GM13977 (cell line): ENCODE data around the gene HTR2C.

Experiments used
- DNase-seq: peaks from one replicate; pipeline ENCODE4 v3.0.0; 2012; ENCODE audit warnings: low spot score
- in situ Hi-C: fragments of 300-500 bp; cut with MboI; formaldehyde crosslinking; loops from one replicate; pipeline ENCODE4 v1.12.0; 2022; ENCODE audit warnings: low sequenced_read_pairs, low pct_unique_long_range_greater_than_20kb, mixed read lengths, inconsistent platforms; ENCODE audit not compliant: unreplicated experiment
- TF ChIP-seq, protein P1 (sequence below): IDR thresholded peaks from 2 replicates; pipeline ENCODE4 v1.5.1; 2012; ENCODE audit warnings: mild to moderate bottlenecking, control low read depth; ENCODE audit not compliant: insufficient read depth; ENCODE audit errors: extremely low read depth, missing control alignments

The HTR2C gene

DNA sequence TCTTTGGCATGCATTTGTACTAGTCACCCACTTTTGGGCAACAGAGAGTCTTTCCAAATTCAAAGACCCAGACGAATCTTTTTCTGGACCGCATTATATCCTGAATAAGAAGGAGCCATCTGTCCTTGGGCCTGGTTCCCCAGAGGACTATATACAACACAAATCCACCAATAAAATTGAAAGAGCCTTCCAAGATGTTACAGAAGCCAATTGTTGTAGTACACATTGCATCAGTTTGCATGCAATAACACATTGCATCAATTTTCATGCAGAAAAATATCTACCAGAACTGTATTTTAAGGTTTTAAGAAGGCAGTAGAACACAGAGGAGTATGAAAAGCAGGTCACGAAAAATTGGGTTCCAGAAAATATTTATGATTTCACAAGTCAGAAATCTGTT, 203.2 kb downstream of the HTR2C start:
- in situ Hi-C loops = no loop called here
- no peak for DNase-seq
- TF ChIP-seq, protein P1, sequence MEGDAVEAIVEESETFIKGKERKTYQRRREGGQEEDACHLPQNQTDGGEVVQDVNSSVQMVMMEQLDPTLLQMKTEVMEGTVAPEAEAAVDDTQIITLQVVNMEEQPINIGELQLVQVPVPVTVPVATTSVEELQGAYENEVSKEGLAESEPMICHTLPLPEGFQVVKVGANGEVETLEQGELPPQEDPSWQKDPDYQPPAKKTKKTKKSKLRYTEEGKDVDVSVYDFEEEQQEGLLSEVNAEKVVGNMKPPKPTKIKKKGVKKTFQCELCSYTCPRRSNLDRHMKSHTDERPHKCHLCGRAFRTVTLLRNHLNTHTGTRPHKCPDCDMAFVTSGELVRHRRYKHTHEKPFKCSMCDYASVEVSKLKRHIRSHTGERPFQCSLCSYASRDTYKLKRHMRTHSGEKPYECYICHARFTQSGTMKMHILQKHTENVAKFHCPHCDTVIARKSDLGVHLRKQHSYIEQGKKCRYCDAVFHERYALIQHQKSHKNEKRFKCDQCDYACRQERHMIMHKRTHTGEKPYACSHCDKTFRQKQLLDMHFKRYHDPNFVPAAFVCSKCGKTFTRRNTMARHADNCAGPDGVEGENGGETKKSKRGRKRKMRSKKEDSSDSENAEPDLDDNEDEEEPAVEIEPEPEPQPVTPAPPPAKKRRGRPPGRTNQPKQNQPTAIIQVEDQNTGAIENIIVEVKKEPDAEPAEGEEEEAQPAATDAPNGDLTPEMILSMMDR = no peak

DNA sequence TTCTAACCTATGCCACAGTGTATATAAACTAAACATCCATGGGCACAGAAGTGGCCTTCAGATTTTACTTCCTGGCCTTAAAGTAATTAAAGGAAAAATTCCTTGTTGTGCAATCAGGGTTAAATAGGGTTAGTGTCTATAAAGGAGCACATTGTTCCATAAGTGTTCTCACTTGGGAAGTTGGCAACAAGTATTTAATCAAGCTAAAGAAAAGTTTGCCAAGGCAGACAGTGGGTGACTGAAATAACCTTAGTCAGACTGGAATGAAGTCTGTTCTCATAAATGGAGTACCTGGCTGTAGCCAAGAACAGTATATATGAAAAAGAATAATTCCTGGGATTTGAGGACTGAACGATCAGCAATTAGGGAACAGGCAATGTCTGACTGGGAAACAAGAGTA, 213.6 kb downstream of the HTR2C start:
- no peak for DNase-seq
- in situ Hi-C loops = no loop called here
- TF ChIP-seq, protein P1 = no peak

DNA sequence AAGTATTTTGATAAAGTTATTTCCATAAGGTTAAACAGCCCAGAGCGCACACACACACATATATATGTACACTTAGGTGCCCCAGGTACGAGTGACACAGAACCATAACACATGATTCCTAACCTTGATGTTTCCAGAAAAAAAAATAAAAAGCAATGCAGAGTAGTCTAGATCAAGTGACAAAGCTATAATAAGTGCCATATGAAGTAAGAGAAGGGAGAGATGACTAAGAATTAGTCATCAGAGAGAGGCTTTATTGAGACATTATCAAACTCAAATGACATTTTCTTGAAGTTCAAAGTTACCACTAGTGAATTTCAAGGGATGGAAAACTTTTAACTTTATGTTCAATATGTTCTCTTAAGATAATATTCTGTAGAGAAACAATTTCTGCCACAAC, 215.0 kb downstream of the HTR2C start:
- TF ChIP-seq, protein P1 = no peak
- in situ Hi-C loops = no loop called here
- DNase-seq = no peak

DNA sequence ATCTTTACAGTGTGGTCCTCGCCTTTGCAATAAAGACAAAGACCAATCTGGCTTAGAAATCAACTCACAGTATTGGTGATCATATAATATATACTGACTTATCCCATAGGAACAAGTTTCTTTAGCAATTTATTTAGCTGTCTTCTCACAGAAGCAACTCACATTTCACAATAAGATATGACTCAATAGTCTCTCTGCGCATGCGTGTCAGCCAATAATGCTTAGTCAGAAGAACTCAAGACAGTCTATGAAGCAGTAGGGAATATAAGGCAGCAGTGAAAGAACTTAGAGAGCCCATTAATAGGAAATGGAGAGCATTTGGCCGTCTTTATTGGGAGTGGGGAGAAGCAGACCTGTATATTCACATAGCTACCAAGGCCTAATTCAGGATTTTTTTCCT, 216.8 kb downstream of the HTR2C start:
- in situ Hi-C loops = no loop called here

DNA sequence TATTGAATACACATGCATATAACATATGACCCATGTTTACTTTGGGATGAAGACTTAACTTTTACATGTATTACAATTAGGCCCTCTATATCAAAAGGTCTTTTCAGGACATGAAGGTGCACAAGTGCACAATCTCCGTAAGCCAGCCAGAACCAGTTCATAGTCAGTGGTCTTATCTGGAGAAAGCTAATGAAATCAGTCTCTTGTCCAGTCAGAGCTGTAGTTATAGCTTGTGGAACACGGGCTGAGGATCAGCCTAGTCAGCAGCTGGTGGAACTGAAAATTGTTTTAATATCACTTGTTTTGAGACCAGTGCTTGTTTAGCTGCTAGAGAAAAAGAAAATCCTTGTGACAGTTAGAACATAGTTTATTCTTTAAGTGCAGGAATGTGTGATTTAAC, 235.6 kb downstream of the HTR2C start:
- TF ChIP-seq, protein P1 = no peak

More for the DNA sequence above, 216.8 kb downstream of the HTR2C start:
- TF ChIP-seq, protein P1 = no peak
- DNase-seq = no peak

DNA sequence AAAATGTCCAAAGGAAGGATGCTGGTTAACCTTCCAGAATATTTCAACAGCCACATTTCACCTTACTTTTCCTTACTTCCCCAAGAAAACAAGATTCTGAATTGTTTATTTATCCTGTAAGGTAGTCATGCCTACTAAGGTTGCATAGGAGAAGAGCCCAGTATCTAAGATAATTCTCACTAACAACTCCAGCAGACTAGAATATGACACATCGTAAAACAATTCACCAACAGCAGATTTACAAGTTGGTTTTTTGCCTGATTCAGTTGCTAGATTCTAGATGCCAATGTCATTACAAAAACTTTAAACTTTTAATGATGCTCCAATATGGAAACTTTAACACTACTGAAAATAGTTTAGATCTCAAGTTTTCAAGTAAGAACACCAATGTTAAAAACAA, 257.2 kb downstream of the HTR2C start:
- in situ Hi-C loops = no loop called here
- TF ChIP-seq, protein P1 = no peak
- DNase-seq = no peak

More for the DNA sequence above, 235.6 kb downstream of the HTR2C start:
- in situ Hi-C loops = no loop called here
- no peak for DNase-seq

DNA sequence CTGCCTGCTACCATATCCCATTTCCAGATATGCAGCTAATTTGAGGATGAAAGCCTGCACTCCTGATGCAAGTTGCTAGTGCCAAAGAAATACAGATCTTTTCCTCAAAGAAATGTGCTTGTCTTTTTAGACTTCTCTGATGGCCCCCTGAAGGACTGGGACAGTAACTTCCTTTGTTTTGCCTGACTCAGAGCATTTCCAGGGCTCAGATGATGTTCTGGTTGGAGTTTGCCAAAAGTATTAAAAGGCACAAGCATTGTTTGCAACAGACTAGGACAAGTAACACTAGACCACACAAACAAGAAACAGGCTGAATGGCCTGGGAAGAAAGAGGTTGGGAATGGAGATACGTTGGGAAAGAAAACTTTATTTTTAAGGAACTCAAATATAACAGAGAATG, 258.3 kb downstream of the HTR2C start:
- no peak for DNase-seq
- TF ChIP-seq, protein P1 = no peak
- in situ Hi-C loops = no loop called here
